ENCODE results near the gene STT3B.

GRCh38 chr3:31621314-31621713 lies 88.6 kb downstream of the STT3B start:
- TF ChIP-seq POLR2A (IDR thresholded peaks at IDR 0.05; ENCODE audit: low read depth, low read length) (no peak), POLR2AphosphoS5 (IDR thresholded peaks at IDR 0.05; ENCODE audit: low read depth, low read length) (no peak)

Data from GM12892 (cell line).